ENCODE measurements around the gene DVL2.

The DVL2 gene

DNA sequence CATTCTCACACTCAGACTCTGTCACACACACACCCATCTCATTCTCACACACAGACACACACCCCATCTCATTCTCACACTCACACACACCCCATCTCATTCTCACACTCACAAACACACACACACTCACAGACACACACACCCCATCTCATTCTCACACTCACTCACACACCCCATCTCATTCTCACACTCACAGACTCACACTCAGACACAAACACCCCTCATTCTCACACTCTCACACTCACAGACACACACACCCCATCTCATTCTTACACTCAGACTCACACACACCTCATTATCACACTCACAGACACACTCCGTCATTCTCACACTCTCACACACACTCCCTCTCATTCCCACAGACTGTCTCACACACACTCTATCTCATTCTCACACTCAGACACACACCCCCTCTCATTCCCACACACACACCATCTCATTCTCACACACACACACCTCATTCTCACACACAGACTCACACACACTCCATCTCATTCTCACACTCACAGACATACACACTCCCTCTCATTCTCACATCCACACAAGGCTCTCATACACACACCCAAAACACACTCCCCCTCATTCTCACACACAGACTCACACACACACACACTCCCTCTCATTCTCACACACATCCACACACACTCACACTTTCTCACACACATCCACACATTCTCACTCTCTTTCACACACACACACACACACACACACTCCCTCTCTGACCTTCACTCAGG lies 58.0 kb downstream of the DVL2 start:
- no peak for TF ChIP-seq ISL1 (CRISPR knock-in tag; IDR thresholded peaks at IDR 0.05)
- TF ChIP-seq, protein P1, sequence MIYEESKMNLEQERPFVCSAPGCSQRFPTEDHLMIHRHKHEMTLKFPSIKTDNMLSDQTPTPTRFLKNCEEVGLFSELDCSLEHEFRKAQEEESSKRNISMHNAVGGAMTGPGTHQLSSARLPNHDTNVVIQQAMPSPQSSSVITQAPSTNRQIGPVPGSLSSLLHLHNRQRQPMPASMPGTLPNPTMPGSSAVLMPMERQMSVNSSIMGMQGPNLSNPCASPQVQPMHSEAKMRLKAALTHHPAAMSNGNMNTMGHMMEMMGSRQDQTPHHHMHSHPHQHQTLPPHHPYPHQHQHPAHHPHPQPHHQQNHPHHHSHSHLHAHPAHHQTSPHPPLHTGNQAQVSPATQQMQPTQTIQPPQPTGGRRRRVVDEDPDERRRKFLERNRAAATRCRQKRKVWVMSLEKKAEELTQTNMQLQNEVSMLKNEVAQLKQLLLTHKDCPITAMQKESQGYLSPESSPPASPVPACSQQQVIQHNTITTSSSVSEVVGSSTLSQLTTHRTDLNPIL (CRISPR knock-in tag; IDR thresholded peaks at IDR 0.05; ENCODE audit: low read depth): no peak
- no peak for TF ChIP-seq ZFP3 (CRISPR knock-in tag; IDR thresholded peaks at IDR 0.05)
- no peak for TF ChIP-seq GLIS3 (CRISPR knock-in tag; IDR thresholded peaks at IDR 0.05)
- TF ChIP-seq, protein P2, sequence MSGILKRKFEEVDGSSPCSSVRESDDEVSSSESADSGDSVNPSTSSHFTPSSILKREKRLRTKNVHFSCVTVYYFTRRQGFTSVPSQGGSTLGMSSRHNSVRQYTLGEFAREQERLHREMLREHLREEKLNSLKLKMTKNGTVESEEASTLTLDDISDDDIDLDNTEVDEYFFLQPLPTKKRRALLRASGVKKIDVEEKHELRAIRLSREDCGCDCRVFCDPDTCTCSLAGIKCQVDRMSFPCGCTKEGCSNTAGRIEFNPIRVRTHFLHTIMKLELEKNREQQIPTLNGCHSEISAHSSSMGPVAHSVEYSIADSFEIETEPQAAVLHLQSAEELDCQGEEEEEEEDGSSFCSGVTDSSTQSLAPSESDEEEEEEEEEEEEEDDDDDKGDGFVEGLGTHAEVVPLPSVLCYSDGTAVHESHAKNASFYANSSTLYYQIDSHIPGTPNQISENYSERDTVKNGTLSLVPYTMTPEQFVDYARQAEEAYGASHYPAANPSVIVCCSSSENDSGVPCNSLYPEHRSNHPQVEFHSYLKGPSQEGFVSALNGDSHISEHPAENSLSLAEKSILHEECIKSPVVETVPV (CRISPR knock-in tag; IDR thresholded peaks at IDR 0.05): no peak
- TF ChIP-seq RARB (CRISPR knock-in tag; IDR thresholded peaks at IDR 0.05): no peak
- no peak for TF ChIP-seq ZNF70 (CRISPR knock-in tag; IDR thresholded peaks at IDR 0.05)
- TF ChIP-seq ZC3H10 (CRISPR knock-in tag; IDR thresholded peaks at IDR 0.05): no peak
- TF ChIP-seq CSDC2 (CRISPR knock-in tag; IDR thresholded peaks at IDR 0.05): no peak
- no peak for TF ChIP-seq ZNF8 (CRISPR knock-in tag; IDR thresholded peaks at IDR 0.05)
- TF ChIP-seq, protein P3, sequence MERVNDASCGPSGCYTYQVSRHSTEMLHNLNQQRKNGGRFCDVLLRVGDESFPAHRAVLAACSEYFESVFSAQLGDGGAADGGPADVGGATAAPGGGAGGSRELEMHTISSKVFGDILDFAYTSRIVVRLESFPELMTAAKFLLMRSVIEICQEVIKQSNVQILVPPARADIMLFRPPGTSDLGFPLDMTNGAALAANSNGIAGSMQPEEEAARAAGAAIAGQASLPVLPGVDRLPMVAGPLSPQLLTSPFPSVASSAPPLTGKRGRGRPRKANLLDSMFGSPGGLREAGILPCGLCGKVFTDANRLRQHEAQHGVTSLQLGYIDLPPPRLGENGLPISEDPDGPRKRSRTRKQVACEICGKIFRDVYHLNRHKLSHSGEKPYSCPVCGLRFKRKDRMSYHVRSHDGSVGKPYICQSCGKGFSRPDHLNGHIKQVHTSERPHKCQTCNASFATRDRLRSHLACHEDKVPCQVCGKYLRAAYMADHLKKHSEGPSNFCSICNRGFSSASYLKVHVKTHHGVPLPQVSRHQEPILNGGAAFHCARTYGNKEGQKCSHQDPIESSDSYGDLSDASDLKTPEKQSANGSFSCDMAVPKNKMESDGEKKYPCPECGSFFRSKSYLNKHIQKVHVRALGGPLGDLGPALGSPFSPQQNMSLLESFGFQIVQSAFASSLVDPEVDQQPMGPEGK (CRISPR knock-in tag; IDR thresholded peaks at IDR 0.05; ENCODE audit: borderline replicate concordance): no peak
- no peak for TF ChIP-seq TCF4 (CRISPR knock-in tag; IDR thresholded peaks at IDR 0.05; ENCODE audit: borderline replicate concordance)
- no peak for TF ChIP-seq ARNTL (CRISPR knock-in tag; IDR thresholded peaks at IDR 0.05; ENCODE audit: borderline replicate concordance, low read depth)
- no peak for TF ChIP-seq SNAI2 (CRISPR knock-in tag; IDR thresholded peaks at IDR 0.05)
- no peak for TF ChIP-seq ZFP30 (CRISPR knock-in tag; IDR thresholded peaks at IDR 0.05)
- no peak for ATAC-seq
